KOPT-K1 (cell line): ENCODE results near the gene FLOT2.
"Not testable (repeated sequence)": the region's sequence is repeated elsewhere in the genome, so short reads cannot be mapped to it uniquely, and the experiment has no call there.

Experiments
- H3K27ac ChIP-seq: fragments of 200-600 bp; sonication (generic); 2 replicates; pipeline ENCODE4 v1.5.1; 2016; ENCODE audit warnings: antibody characterized with exemption, mild to moderate bottlenecking, low read depth, low read length; ENCODE audit not compliant: poor library complexity, severe bottlenecking
- H3K36me3 ChIP-seq: fragments of 200-600 bp; sonication (generic); 2 replicates; pipeline ENCODE4 v1.5.1; 2017; ENCODE audit warnings: antibody characterized with exemption, mild to moderate bottlenecking, low read length, moderate library complexity; ENCODE audit not compliant: insufficient read depth
- H3K9me3 ChIP-seq: fragments of 200-600 bp; sonication (generic); 2 replicates; pipeline ENCODE4 v1.5.1; 2017; ENCODE audit warnings: antibody characterized with exemption, low read length, mild to moderate bottlenecking; ENCODE audit not compliant: insufficient read depth, poor library complexity, severe bottlenecking

The FLOT2 gene

DNA sequence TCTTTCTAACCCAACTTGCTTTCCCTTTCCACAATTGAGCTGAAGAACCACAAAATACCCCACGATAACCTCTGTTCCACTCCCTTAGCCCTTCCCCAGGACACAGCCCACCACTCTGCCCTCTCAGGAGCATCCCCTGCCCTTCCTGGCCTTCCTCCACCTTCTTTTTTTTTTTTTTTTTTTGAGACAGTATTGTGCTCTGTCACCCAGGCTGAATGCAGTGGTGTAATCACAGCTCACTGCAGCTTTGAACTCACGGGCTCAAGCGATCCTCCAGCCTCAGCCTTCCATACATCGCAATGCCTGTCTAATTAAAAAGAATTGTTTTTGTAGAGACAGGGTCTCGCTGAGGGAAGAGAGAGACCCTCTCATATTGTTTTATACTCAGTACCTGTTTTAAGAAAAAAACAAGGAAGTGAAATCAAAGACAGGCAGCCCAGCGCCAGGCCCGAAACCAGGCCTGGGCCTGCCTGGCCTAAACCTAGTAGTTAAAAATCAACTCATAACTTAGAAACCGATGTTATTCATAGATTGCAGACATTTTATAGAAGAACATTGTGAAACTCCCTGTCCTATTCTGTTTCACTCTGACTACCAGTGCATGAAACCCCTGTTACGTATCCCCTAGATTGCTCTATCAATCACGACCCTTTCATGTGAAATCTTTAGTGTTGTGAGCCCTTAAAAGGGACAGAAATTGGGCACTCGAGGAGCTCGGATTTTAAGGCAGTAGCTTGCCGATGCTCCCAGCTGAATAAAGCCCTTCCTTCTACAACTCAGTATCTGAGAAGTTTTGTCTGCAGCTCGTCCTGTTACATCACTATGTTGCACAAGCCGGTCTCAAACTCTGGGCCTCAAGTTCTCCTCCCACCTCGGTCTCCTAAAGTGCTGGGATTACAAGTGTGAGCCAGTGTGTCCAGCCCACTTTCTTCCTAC, 4.0 kb downstream of the FLOT2 start:
- not testable (repeated sequence) for H3K36me3 ChIP-seq, H3K9me3 ChIP-seq
- peak overlapping the region; percentile 1 for H3K27ac ChIP-seq

DNA sequence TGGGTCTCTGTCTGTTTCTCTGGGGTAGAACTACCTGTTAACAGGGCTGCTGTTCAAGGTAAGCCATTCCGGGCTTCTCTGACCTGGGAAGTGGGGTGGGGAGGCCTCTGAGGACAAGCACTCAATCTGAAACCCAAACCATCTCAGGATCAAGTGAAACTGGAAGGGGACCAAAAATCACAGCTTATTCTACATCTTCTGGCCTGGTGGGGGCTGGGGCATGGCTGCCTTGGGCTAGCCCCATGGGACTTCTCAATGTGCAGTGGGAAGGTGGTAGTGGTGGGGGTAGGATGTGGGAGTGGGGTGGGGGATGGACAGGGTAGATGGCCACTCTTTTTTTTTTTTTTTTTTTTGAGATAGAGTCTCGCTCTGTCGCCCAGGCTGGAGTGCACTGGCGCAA, 5.5 kb downstream of the FLOT2 start:
- Histone ChIP-seq H3K27ac (no peak overlapping the region), H3K36me3 (no peaks in the 10 kb centered on the region), H3K9me3 (no peaks in the 10 kb centered on the region)

GRCh38 chr17:28891201-28891600, 6.3 kb downstream of the FLOT2 start:
- no peaks in the 10 kb centered on the region for H3K9me3 ChIP-seq
- H3K27ac ChIP-seq = no peak overlapping the region
- H3K36me3 ChIP-seq = no peaks in the 10 kb centered on the region

DNA sequence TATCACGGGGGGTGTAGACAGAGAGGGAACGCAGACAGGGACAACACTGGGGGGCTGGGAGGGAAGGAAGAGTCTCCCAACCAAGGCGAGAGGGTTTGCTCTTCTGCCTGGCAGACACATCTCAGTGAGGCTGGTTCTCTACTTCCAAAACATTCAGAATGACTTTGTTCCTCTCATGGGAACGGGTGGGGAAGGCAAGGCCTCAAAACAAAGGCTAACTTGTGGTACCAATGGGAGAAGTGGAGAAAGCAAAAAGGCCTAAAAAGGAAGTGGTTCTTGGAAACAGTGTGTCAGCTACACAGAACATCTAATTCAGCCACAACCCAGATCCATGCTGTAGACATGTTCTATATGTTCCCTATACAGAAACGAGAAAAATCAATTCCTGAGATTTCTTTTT, 7.5 kb downstream of the FLOT2 start:
- no peak overlapping the region for H3K27ac ChIP-seq
- H3K9me3 ChIP-seq = no peaks in the 10 kb centered on the region
- no peaks in the 10 kb centered on the region for H3K36me3 ChIP-seq

GRCh38 chr17:28888832-28889231, 8.7 kb downstream of the FLOT2 start:
- Histone ChIP-seq H3K36me3 (no peaks in the 10 kb centered on the region), H3K27ac (no peak overlapping the region), H3K9me3 (no peaks in the 10 kb centered on the region)

GRCh38 chr17:28887871-28888471, 9.6 kb downstream of the FLOT2 start:
- no peak overlapping the region for H3K27ac ChIP-seq
- H3K9me3 ChIP-seq = no peaks in the 10 kb centered on the region
- H3K36me3 ChIP-seq = 0 out of 2 replicates have a peak, but pooled peaks cover under 1% of the 10 kb centered on the region

- Histone ChIP-seq H3K9me3 (no peaks in the 10 kb centered on the region), H3K36me3 (peaks cover 17% of the 10 kb centered on the region; the same call in 1 of the 2 replicates), H3K27ac (no peak overlapping the region)
Measured at GRCh38 chr17:28885951-28886350, 11.6 kb downstream of the FLOT2 start.

DNA sequence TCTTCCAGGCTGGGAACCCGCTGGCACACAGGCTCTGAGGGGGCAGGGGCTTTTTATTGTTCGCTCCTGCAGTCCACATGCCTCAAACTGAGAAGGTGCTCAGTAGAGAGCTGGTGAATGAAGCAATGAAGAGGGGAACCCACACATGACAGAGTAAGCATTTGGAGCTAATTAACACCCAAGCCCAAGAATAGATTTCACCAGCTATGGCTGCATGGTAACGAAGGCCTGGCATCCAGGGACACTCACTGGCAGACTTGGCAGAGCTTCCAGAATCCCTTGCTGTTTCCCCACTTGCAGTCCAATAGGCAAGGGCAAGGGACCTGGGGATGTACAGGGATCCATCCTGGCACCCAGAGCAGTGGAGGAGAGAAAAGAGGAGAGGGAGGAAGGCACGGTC, 12.2 kb downstream of the FLOT2 start:
- no peaks in the 10 kb centered on the region for H3K9me3 ChIP-seq
- H3K36me3 ChIP-seq = peaks cover 23% of the 10 kb centered on the region; the same call in 1 of the 2 replicates
- H3K27ac ChIP-seq = no peak overlapping the region

DNA sequence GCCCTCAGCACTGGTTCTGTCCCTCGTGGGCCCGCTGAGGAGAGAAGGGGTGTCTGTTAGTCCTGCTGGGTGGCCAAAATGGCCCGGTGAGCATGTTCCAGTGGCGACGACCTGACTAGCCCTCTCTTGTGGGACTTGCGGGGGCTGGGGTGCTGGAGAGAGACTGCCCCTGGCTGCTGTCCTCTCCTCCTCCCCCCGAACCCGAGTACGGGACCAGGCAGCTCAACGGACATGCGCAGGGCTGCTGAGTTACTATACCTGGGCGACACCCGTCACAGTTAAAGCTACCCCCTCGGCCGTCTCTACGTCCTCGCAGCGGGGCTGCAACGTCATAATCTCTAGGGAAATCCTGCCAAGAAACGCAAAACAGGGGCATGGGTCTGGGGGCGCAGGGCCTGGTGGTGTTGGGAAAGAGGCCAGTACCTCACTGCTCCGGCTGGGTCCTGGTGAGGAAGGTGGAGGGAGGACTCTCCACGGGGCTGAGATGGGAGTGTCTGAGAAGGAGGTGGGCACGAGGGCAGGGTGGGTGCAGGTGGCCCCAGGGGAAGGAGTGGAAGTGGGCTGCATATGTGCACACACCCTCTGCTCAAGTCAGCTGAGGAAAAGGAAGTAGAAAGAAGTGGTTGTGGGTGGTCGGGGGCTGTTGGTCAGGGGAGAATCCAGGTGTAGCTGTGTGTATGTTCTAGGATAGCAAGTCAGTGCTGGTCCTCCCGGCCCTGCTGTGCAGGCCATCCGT, 13.4 kb downstream of the FLOT2 start:
- Histone ChIP-seq H3K9me3 (no peaks in the 10 kb centered on the region), H3K36me3 (peaks cover 34% of the 10 kb centered on the region; the same call in 1 of the 2 replicates), H3K27ac (no peak overlapping the region)

- Histone ChIP-seq H3K27ac (no peak overlapping the region), H3K36me3 (peaks cover 34% of the 10 kb centered on the region; the same call in 1 of the 2 replicates), H3K9me3 (no peaks in the 10 kb centered on the region)
Measured at GRCh38 chr17:28882154-28882895, 15.2 kb downstream of the FLOT2 start.

DNA sequence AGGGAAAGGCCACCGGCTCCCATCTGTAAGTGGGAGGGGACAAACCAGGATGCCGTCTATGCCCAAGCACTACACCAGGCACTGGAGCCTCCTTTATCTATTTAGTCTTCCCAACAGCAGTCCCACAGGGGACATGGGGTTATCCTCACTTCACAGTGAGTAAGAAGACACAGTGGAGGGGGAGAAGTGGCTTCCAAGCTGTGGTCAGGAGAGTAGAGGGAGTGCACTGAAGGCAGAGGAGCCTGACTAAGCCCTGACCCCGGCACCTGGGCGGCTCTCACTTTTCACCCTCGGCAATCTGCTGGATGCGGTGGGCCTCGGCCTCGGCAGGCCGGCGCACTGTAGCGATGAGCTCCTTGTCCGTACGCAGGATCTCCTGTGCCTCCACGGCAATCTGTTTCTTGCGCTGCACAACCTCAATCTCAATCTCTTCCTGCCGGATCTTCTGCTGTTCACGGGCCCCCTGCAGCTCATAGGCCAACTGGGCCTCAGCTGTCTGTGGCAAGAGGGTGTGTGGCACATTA, 15.9 kb downstream of the FLOT2 start:
- Histone ChIP-seq H3K36me3 (peaks cover 34% of the 10 kb centered on the region; the same call in 1 of the 2 replicates), H3K9me3 (no peaks in the 10 kb centered on the region), H3K27ac (no peak overlapping the region)

GRCh38 chr17:28880572-28880945, 17.0 kb downstream of the FLOT2 start:
- peaks cover 34% of the 10 kb centered on the region; the same call in 1 of the 2 replicates for H3K36me3 ChIP-seq
- H3K27ac ChIP-seq = no peak overlapping the region
- H3K9me3 ChIP-seq = no peaks in the 10 kb centered on the region

- Histone ChIP-seq H3K9me3 (no peaks in the 10 kb centered on the region), H3K36me3 (peaks cover 34% of the 10 kb centered on the region; the same call in 1 of the 2 replicates), H3K27ac (no peak overlapping the region)
Measured at GRCh38 chr17:28879886-28880571, 17.5 kb downstream of the FLOT2 start.

DNA sequence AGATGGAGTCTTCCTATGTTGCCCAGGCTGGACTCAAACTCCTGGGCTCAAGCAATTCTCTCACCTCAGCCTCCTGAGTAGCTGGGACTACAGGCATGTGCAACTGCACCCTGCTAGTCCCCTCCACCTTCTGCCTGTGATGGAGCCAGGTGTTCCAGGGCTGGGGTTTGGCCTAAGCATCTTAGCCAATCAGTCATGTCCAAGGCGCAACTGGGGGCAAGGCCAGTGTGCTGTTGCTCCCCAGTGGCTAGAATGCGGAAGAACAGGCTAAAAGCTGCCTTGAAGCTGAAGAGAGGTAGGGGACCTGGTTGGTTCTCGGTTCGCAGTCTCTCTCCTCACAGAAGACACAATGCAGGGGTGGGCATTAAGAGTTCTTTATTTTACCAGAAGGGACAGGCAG, 18.6 kb downstream of the FLOT2 start:
- Histone ChIP-seq H3K36me3 (peaks cover 34% of the 10 kb centered on the region; the same call in 1 of the 2 replicates), H3K27ac (no peak overlapping the region), H3K9me3 (no peaks in the 10 kb centered on the region)
